Stomach (tissue), 4 donors: ENCODE results near the gene AGBL4.

Experiments used
- CTCF ChIP-seq, 7 experiments: fragments of 450-650 bp in 4 of 7; fragments of 200-600 bp in 3 of 7; sonication (generic) in 3 of 7; IDR thresholded peaks; one replicate each; pipeline ENCODE4 v1.5.1; 2016 to 2019; ENCODE audit warnings: antibody characterized with exemption in 7 of 7, control low read depth in 2 of 7, mild to moderate bottlenecking in 1 of 7
- EP300 ChIP-seq: sonication (generic); formaldehyde crosslinking; IDR thresholded peaks from one replicate; pipeline ENCODE4 v1.6.1; 2017; ENCODE audit warnings: antibody characterized with exemption

GRCh38 chr1:48889615-48890014, 1134.1 kb downstream of the AGBL4 start:
- TF ChIP-seq CTCF (IDR thresholded peaks at IDR 0.05) (no peak), EP300 (no peak)
